ELR (cell line): ENCODE data around the gene CHID1.

Experiments
- DNase-seq: peaks from one replicate; pipeline ENCODE4 v3.0.0-alpha.2; 2015; ENCODE audit warnings: low read depth

Gene CHID1

GRCh38 chr11:933142-933851 is 22.7 kb upstream of the CHID1 start:
- DNase-seq, result no peak

- no peak for DNase-seq
Measured at GRCh38 chr11:932435-932834, 21.8 kb upstream of the CHID1 start.

GRCh38 chr11:931385-931784 is 20.8 kb upstream of the CHID1 start:
- no peak for DNase-seq

GRCh38 chr11:929405-929804 is 18.8 kb upstream of the CHID1 start:
- no peak for DNase-seq

GRCh38 chr11:928786-929185 is 18.2 kb upstream of the CHID1 start:
- DNase-seq, result no peak

GRCh38 chr11:927871-928270 is 17.3 kb upstream of the CHID1 start:
- DNase-seq, result no peak

- DNase-seq, result peak; percentile 78
Measured at GRCh38 chr11:926341-926916, 15.8 kb upstream of the CHID1 start.

- peak; percentile 92 for DNase-seq
Measured at GRCh38 chr11:925496-926301, 15.1 kb upstream of the CHID1 start, which contains the start of gene AP2A2. Gene AP2A2, plus strand, starts transcription at chr11:925870. Its CDS starts 152 bp downstream, at chr11:926022.

- DNase-seq, result no peak
Measured at GRCh38 chr11:925158-925495, 14.5 kb upstream of the CHID1 start.

GRCh38 chr11:924406-925157 is 14.0 kb upstream of the CHID1 start:
- DNase-seq, result no peak

GRCh38 chr11:923691-924405 is 13.2 kb upstream of the CHID1 start:
- no peak for DNase-seq

- DNase-seq, result no peak
Measured at GRCh38 chr11:921921-922678, 11.5 kb upstream of the CHID1 start.

GRCh38 chr11:917426-917825 is 6.8 kb upstream of the CHID1 start:
- DNase-seq, result no peak

GRCh38 chr11:914747-915501 is 4.3 kb upstream of the CHID1 start:
- DNase-seq, result no peak

- DNase-seq, result no peak
Measured at GRCh38 chr11:914204-914603, 3.6 kb upstream of the CHID1 start.

- no peak for DNase-seq
Measured at GRCh38 chr11:913043-913442, 2.4 kb upstream of the CHID1 start.

GRCh38 chr11:912266-912665 is 1.7 kb upstream of the CHID1 start:
- no peak for DNase-seq

- DNase-seq, result no peak
Measured at GRCh38 chr11:911890-912219, 1.2 kb upstream of the CHID1 start.

- DNase-seq, result peak; percentile 79
Measured at GRCh38 chr11:911031-911889, 650 bp upstream of the CHID1 start.
